Natural killer cell (primary cell): ENCODE data around the gene LIPF. TPM values are rescaled to one million over a fixed set of nuclear protein-coding genes. Genes with fewer than 3 reads are reported as not detected.

Experiments
- ATAC-seq, 3 donors: fragments of 150-1000 bp in 2 of 3; fragments of 200-7000 bp in 1 of 3; cut with Tn5 transposase; 1 replicate in 1 of 3; 2 replicates in 2 of 3; pipeline ENCODE4 v1.10.0; 2021; ENCODE audit warnings: mild to moderate bottlenecking in 2 of 3, moderate library complexity in 2 of 3
- DNase-seq, 2 donors: peaks; one replicate each; pipeline versions ENCODE4 v3.0.0 to v3.0.0-alpha.2; 2013 to 2021; ENCODE audit warnings: mixed read lengths in 1 of 2
- H3K27ac ChIP-seq: one replicate; pipeline ENCODE4 v1.5.1; 2013; ENCODE audit warnings: mild to moderate bottlenecking, low read length
- H3K27me3 ChIP-seq: one replicate; pipeline ENCODE4 v1.6.1; 2013; ENCODE audit warnings: low read length; ENCODE audit not compliant: control insufficient read depth, insufficient read depth
- H3K36me3 ChIP-seq: one replicate; pipeline ENCODE4 v1.6.1; 2013; ENCODE audit warnings: low read length; ENCODE audit not compliant: control insufficient read depth, insufficient read depth
- H3K4me1 ChIP-seq: one replicate; pipeline ENCODE4 v1.6.1; 2013; ENCODE audit warnings: low read length; ENCODE audit not compliant: control insufficient read depth, insufficient read depth
- H3K4me3 ChIP-seq: one replicate; pipeline ENCODE4 v1.5.1; 2013; ENCODE audit warnings: low read length
- H3K9me3 ChIP-seq: one replicate; pipeline ENCODE4 v1.6.1; 2013; ENCODE audit warnings: low read length; ENCODE audit not compliant: control insufficient read depth, insufficient read depth
- H3K27ac Mint-ChIP-seq, 2 donors: one replicate each; pipeline ENCODE4 v1.8.0; 2022; ENCODE audit warnings: mild to moderate bottlenecking in 2 of 2, mixed read lengths in 2 of 2, moderate library complexity in 1 of 2
- H3K27me3 Mint-ChIP-seq, 2 donors: one replicate each; pipeline ENCODE4 v1.8.0; 2022; ENCODE audit warnings: low read depth in 2 of 2, mixed read lengths in 2 of 2
- H3K36me3 Mint-ChIP-seq: one replicate; pipeline ENCODE4 v1.8.0; 2022; ENCODE audit warnings: mixed read lengths
- H3K4me1 Mint-ChIP-seq, 2 donors: one replicate each; pipeline ENCODE4 v1.8.0; 2022; ENCODE audit warnings: mixed read lengths in 2 of 2
- H3K4me3 Mint-ChIP-seq: one replicate; pipeline ENCODE4 v1.8.0; 2022; ENCODE audit warnings: mild to moderate bottlenecking, moderate library complexity, mixed read lengths
- H3K9me3 Mint-ChIP-seq, 2 donors: one replicate each; pipeline ENCODE4 v1.8.0; 2022; ENCODE audit warnings: mixed read lengths in 2 of 2
- WGBS: methylation state at CpG from one replicate; pipeline ENCODE4 v1.1.7; 2013; ENCODE audit warnings: missing lambda C conversion rate; ENCODE audit not compliant: insufficient coverage; 5-methylcytosine and 5-hydroxymethylcytosine counted together
- intact Hi-C: fragments of 100-400 bp; cut with micrococcal nuclease; formaldehyde crosslinking; loops from one replicate; pipeline ENCODE4 v1.14.2; 2022
- total RNA-seq, 4 donors: library from RNA; stranded (reverse); fragments of 120-200 nt in 1 of 4; gene quantifications; one replicate each; pipeline versions ENCODE4 v1.2.3 to v1.2.4, GENCODE V29; 2013 to 2022
- TF ChIP-seq, protein P1 (sequence below): fragments of 200-600 bp; IDR thresholded peaks from one replicate; pipeline ENCODE4 v1.8.0; 2022; ENCODE audit warnings: antibody characterized with exemption

The LIPF gene
- total RNA-seq, 3 donors from 2014 or later (not counting 1 experiment from before 2014, with no cell fraction given), result not detected

DNA sequence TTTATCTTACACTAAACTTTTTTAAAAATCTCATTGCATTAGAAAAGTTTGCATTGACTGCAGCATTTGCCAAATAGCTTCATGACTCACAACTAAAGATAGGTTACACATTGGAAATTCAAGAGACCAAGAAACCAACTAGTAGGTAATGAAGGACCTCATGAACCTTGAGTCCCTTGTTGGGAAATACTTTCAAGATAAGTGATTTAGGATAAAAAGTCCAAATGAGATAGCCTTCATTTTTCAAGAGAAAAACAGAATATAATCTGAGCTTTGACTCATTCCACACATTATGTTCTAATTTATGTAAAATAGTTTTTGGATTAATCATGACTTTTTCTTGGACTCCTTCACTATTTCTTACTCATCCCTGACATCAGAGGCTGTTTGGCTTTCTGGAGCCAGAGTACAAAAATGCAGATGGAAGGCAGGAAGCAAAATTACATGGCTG is 13.1 kb upstream of the LIPF start:
- no peak overlapping the region for H3K27ac Mint-ChIP-seq
- no peak overlapping the region for H3K4me3 ChIP-seq
- DNase-seq (no peak), ATAC-seq (no peak)
- H3K36me3 Mint-ChIP-seq, result no peaks in the 10 kb centered on the region
- H3K4me1 Mint-ChIP-seq, result no peaks in the 10 kb centered on the region
- intact Hi-C loops, result no loop called here
- peaks cover 3 to 9% of the 10 kb centered on the region in 2 donors for H3K27me3 Mint-ChIP-seq
- H3K27ac ChIP-seq, result no peak overlapping the region
- H3K27me3 ChIP-seq, result peaks cover 2% of the 10 kb centered on the region
- TF ChIP-seq, protein P1, sequence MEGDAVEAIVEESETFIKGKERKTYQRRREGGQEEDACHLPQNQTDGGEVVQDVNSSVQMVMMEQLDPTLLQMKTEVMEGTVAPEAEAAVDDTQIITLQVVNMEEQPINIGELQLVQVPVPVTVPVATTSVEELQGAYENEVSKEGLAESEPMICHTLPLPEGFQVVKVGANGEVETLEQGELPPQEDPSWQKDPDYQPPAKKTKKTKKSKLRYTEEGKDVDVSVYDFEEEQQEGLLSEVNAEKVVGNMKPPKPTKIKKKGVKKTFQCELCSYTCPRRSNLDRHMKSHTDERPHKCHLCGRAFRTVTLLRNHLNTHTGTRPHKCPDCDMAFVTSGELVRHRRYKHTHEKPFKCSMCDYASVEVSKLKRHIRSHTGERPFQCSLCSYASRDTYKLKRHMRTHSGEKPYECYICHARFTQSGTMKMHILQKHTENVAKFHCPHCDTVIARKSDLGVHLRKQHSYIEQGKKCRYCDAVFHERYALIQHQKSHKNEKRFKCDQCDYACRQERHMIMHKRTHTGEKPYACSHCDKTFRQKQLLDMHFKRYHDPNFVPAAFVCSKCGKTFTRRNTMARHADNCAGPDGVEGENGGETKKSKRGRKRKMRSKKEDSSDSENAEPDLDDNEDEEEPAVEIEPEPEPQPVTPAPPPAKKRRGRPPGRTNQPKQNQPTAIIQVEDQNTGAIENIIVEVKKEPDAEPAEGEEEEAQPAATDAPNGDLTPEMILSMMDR, result no peak
- H3K9me3 Mint-ChIP-seq, result no peaks in the 10 kb centered on the region
- no peaks in the 10 kb centered on the region for H3K4me1 ChIP-seq
- H3K9me3 ChIP-seq, result no peaks in the 10 kb centered on the region
- no peaks in the 10 kb centered on the region for H3K36me3 ChIP-seq
- H3K4me3 Mint-ChIP-seq, result no peak overlapping the region

DNA sequence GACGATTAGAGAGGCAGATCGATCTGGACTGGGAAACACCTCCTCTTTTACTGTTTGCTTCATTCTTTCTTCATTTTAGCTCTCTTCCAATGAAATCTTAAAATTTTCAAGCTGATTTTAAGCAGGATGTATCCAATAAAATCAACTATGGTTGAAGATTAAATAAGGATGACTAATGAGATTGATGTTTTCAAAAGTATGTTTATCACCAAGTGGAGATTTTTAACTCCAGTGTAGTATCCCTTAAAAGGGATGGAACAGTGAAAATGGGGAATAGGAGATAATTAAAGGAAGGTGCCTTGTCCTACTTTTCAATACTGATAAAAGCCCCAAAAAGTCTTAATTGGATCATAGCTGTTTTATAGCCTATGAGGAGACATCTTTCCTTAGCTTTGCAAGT is 11.6 kb upstream of the LIPF start:
- Mint-ChIP-seq H3K27me3 (peaks cover 3 to 10% of the 10 kb centered on the region in 2 donors), H3K27ac (no peak overlapping the region), H3K4me1 (no peaks in the 10 kb centered on the region), H3K36me3 (no peaks in the 10 kb centered on the region), H3K9me3 (no peaks in the 10 kb centered on the region), H3K4me3 (no peak overlapping the region)
- no CpG with 5 or more reads among the region's 2 CpGs for WGBS
- TF ChIP-seq, protein P1, result no peak
- intact Hi-C loops, result no loop called here
- Histone ChIP-seq H3K9me3 (no peaks in the 10 kb centered on the region), H3K4me3 (no peak overlapping the region), H3K4me1 (no peaks in the 10 kb centered on the region), H3K27ac (no peak overlapping the region), H3K27me3 (peaks cover 2% of the 10 kb centered on the region), H3K36me3 (no peaks in the 10 kb centered on the region)
- ATAC-seq, result no peak
- DNase-seq, result no peak

DNA sequence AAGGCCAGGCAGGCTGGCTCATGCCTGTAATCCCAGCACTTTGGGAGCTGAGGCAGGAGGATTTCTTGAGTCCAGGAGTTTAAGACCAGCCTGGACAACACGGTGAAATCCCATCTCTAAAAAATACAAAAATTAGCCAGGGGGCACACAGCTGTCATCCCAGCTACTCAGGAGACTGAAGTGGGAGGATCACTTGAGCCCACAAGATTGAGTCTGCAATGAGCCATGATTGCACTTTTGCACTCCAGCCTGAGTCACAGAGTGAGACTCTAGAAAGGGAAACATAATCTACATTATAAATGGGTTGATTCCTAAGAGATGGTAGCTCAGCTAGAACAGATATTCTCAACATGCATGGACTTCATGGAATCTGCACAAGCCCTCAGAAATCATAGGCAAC is 6.3 kb upstream of the LIPF start:
- TF ChIP-seq, protein P1, result no peak

More for the DNA sequence above, 6.3 kb upstream of the LIPF start:
- ATAC-seq, result no peak
- H3K9me3 ChIP-seq, result no peaks in the 10 kb centered on the region
- no peaks in the 10 kb centered on the region for H3K36me3 ChIP-seq
- Mint-ChIP-seq H3K27ac (no peak overlapping the region), H3K27me3 (peaks cover 5 to 20% of the 10 kb centered on the region in 2 donors), H3K4me3 (no peak overlapping the region), H3K36me3 (no peaks in the 10 kb centered on the region), H3K9me3 (no peaks in the 10 kb centered on the region), H3K4me1 (no peaks in the 10 kb centered on the region)
- no peaks in the 10 kb centered on the region for H3K27me3 ChIP-seq
- H3K27ac ChIP-seq, result no peak overlapping the region
- 83% methylated on average over 1 of the region's 1 CpG for WGBS
- DNase-seq, result no peak
- intact Hi-C loops, result no loop called here
- no peak overlapping the region for H3K4me3 ChIP-seq
- H3K4me1 ChIP-seq, result no peaks in the 10 kb centered on the region
